GM12878 (cell line): ENCODE results near the gene FN1. TPM values are rescaled to one million over a fixed set of nuclear protein-coding genes. Genes with fewer than 3 reads are reported as not detected.

Experiments
- ATAC-seq: fragments of 200-7000 bp; cut with Tn5 transposase; 3 replicates; pipeline ENCODE4 v1.9.1; 2020; ENCODE audit warnings: mild to moderate bottlenecking, moderate library complexity
- BruUV-seq: library from RNA; stranded (reverse); fragments of 400-500 nt; replicated peaks from 2 replicates; lab custom pipeline; 2021; lab: Mats Ljungman, UMichigan
- CTCF ChIA-PET: fragments of 300-600 bp; sonication (Branson Sonifier 250); formaldehyde crosslinking; extraction: SDS; loops from one replicate; lab custom pipeline; 2021; ENCODE audit warnings: inconsistent platforms; lab: Yijun Ruan, JAX
- POLR2A ChIA-PET: fragments of 350-600 bp; formaldehyde crosslinking; extraction: SDS; loops from one replicate; lab custom pipeline; 2021; ENCODE audit warnings: inconsistent platforms; lab: Charles Lee
- RAD21 ChIA-PET: fragments of 300-600 bp; sonication (Branson Sonifier 250); formaldehyde crosslinking; loops from one replicate; lab custom pipeline; 2023; ENCODE audit warnings: antibody characterized with exemption; ENCODE audit not compliant: unreplicated experiment; lab: Charles Lee
- SMC1A ChIA-PET: fragments of 300-600 bp; sonication (Branson Sonifier 250); formaldehyde crosslinking; loops from one replicate; lab custom pipeline; 2023; ENCODE audit not compliant: unreplicated experiment, uncharacterized antibody; lab: Charles Lee
- DNase-seq: peaks from one replicate; pipeline ENCODE4 v3.0.0-alpha.2; 2011; ENCODE audit warnings: low read depth, low spot score
- FAIRE-seq: peaks from 3 replicates; lab custom pipeline; 2011; peaks lifted over from hg19 to GRCh38; lab: Jason Lieb, UNC
- H2AFZ ChIP-seq: 2 replicates; pipeline ENCODE4 v1.6.0; 2011; ENCODE audit warnings: low read depth, low read length, control low read depth; ENCODE audit not compliant: control insufficient read depth
- H3K27ac ChIP-seq: 2 replicates; pipeline ENCODE4 v1.5.1; 2011; ENCODE audit warnings: control low read depth; ENCODE audit not compliant: control insufficient read depth, insufficient read depth
- H3K27me3 ChIP-seq, 2 experiments: replicated peaks in 1 of 2; 2 replicates each; pipeline versions ENCODE4 v1.6.0 to v1.6.1; 2011; ENCODE audit warnings: low read length in 1 of 2; ENCODE audit not compliant: control insufficient read depth in 2 of 2, insufficient read depth in 2 of 2
- H3K36me3 ChIP-seq, 2 experiments: 2 replicates each; pipeline ENCODE4 v1.5.1; 2011; ENCODE audit warnings: low read length in 1 of 2; ENCODE audit not compliant: control insufficient read depth in 2 of 2, insufficient read depth in 2 of 2
- H3K4me1 ChIP-seq: 2 replicates; pipeline ENCODE4 v1.6.1; 2011; ENCODE audit warnings: mild to moderate bottlenecking, low read length, moderate library complexity, mixed read lengths; ENCODE audit not compliant: control insufficient read depth, insufficient read depth
- H3K4me2 ChIP-seq: 2 replicates; pipeline ENCODE4 v1.6.0; 2011; ENCODE audit warnings: control low read depth; ENCODE audit not compliant: control insufficient read depth, insufficient read depth
- H3K4me3 ChIP-seq: fragments of 200-600 bp; sonication (generic); 2 replicates; pipeline ENCODE4 v1.5.1; 2016
- H3K79me2 ChIP-seq: 2 replicates; pipeline ENCODE4 v1.6.0; 2011; ENCODE audit warnings: low read length; ENCODE audit not compliant: control insufficient read depth, insufficient read depth
- H3K9ac ChIP-seq: 2 replicates; pipeline ENCODE4 v1.8.0; 2011; ENCODE audit warnings: low read length, control low read depth, mixed read lengths; ENCODE audit not compliant: control insufficient read depth, insufficient read depth
- H3K9me3 ChIP-seq: replicated peaks from 3 replicates; pipeline ENCODE4 v1.5.1; 2011; ENCODE audit warnings: mild to moderate bottlenecking, low read length; ENCODE audit not compliant: control insufficient read depth, insufficient read depth
- H4K20me1 ChIP-seq: 2 replicates; pipeline ENCODE4 v1.6.0; 2011; ENCODE audit not compliant: control insufficient read depth, insufficient read depth
- KDM1A ChIP-seq: fragments of 200-600 bp; sonication (generic); IDR thresholded peaks from 2 replicates; pipeline ENCODE4 v1.6.1; 2016; ENCODE audit warnings: borderline replicate concordance
- KLF5 ChIP-seq: fragments of 450-650 bp; IDR thresholded peaks from 2 replicates; pipeline ENCODE4 v1.6.1; 2014; ENCODE audit warnings: mild to moderate bottlenecking; ENCODE audit not compliant: partially characterized antibody
- MEF2A ChIP-seq: IDR thresholded peaks from 2 replicates; pipeline ENCODE4 v1.6.1; 2011; ENCODE audit warnings: low read depth, mild to moderate bottlenecking, low read length, moderate library complexity; ENCODE audit not compliant: insufficient read depth
- MTA2 ChIP-seq: fragments of 450-650 bp; IDR thresholded peaks from 2 replicates; pipeline ENCODE4 v1.6.1; 2016; ENCODE audit warnings: low read depth, mild to moderate bottlenecking, moderate library complexity
- RAD51 ChIP-seq: fragments of 450-650 bp; IDR thresholded peaks from 2 replicates; pipeline ENCODE4 v1.6.1; 2016; ENCODE audit warnings: moderate library complexity, mild to moderate bottlenecking, inconsistent platforms
- RBBP5 ChIP-seq: fragments of 200-600 bp; sonication (generic); conservative IDR thresholded peaks from 2 replicates; pipeline ENCODE4 v1.6.1; 2016
- SIN3A ChIP-seq: IDR thresholded peaks from 2 replicates; pipeline ENCODE4 v1.6.1; 2012; ENCODE audit warnings: low read depth, low read length, improper control_type of control experiment
- WGBS: methylation state at CpG from one replicate; pipeline ENCODE4 v1.1.6; 2016; ENCODE audit warnings: low lambda C conversion rate; ENCODE audit not compliant: insufficient replicate concordance, insufficient coverage; ENCODE audit errors: missing lambda C conversion rate; 5-methylcytosine and 5-hydroxymethylcytosine counted together
- in situ Hi-C: fragments of 300-500 bp; cut with MboI; formaldehyde crosslinking; loops from 9 replicates; pipeline ENCODE4 v1.14.3; 2018; ENCODE audit warnings: mixed read lengths
- intact Hi-C: fragments of 100-400 bp; cut with micrococcal nuclease; formaldehyde crosslinking; loops from one replicate; pipeline ENCODE4 v1.14.2; 2022; ENCODE audit not compliant: unreplicated experiment
- polyA plus RNA-seq, 11 experiments: library from polyadenylated mRNA; depleted of rRNA in 4 of 11; unstranded in 6 of 11; stranded (reverse) in 5 of 11; fragments of >200 nt; fragmentation: Nextera tagmentation in 4 of 11; fragmentation: Illumina TruSeq in 1 of 11; extraction: Ambion mirVana in 4 of 11; extraction: Trizol in 1 of 11; gene quantifications; 1 replicate in 1 of 11; 2 replicates in 10 of 11; pipeline versions ENCODE4 v1.2.1 to v1.2.3, GENCODE V29; 2011 to 2016; ENCODE audit warnings: inconsistent platforms in 2 of 11, missing spikeins in 2 of 11, low read depth in 1 of 11
- total RNA-seq, 4 experiments: library from RNA; depleted of rRNA in 3 of 4; stranded (reverse); fragments of >200 nt in 3 of 4; fragmentation: Illumina TruSeq in 1 of 4; extraction: Trizol in 1 of 4; gene quantifications; 2 replicates each; pipeline versions ENCODE4 v1.2.1 to v1.2.3, GENCODE V29; 2013 to 2021
- TF ChIP-seq, protein P1 (sequence below): fragments of 450-650 bp; IDR thresholded peaks from 2 replicates; pipeline ENCODE4 v1.6.1; 2014; ENCODE audit warnings: mild to moderate bottlenecking
- TF ChIP-seq, protein P2 (sequence below): fragments of 450-650 bp; IDR thresholded peaks from 2 replicates; pipeline ENCODE4 v1.6.1; 2017; ENCODE audit warnings: mild to moderate bottlenecking
- TF ChIP-seq, protein P3 (sequence below): fragments of 450-650 bp; IDR thresholded peaks from 2 replicates; pipeline ENCODE4 v1.6.1; 2016; ENCODE audit warnings: mild to moderate bottlenecking

Gene FN1
- total and polyA plus RNA-seq, 10 of the 15 experiments (the other 5 are each of a cell fraction or from before 2014, with no cell fraction given), result 0.60 to 9.4 (median 1.5) TPM

DNA sequence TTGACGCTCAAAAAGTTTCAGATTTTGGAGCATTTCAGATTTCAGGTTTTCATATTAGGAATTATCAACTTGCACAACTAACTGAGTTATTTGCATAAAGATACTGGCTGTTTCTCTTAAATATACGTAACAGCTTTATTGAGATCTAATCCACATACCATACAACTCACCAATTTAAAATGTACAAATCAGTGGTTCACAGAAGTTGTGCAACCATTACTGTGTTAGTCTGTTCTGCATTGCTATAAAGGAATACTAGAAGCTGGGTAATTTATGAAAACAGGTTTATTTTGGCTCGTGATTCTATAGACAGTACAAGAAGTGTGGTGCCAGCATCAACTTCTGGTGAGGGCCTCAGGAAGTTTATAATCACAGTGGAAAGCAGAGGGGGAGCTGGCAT lies 115.8 kb downstream of the FN1 start (continued):
- TF ChIP-seq, protein P1, sequence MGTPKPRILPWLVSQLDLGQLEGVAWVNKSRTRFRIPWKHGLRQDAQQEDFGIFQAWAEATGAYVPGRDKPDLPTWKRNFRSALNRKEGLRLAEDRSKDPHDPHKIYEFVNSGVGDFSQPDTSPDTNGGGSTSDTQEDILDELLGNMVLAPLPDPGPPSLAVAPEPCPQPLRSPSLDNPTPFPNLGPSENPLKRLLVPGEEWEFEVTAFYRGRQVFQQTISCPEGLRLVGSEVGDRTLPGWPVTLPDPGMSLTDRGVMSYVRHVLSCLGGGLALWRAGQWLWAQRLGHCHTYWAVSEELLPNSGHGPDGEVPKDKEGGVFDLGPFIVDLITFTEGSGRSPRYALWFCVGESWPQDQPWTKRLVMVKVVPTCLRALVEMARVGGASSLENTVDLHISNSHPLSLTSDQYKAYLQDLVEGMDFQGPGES, result no peak

DNA sequence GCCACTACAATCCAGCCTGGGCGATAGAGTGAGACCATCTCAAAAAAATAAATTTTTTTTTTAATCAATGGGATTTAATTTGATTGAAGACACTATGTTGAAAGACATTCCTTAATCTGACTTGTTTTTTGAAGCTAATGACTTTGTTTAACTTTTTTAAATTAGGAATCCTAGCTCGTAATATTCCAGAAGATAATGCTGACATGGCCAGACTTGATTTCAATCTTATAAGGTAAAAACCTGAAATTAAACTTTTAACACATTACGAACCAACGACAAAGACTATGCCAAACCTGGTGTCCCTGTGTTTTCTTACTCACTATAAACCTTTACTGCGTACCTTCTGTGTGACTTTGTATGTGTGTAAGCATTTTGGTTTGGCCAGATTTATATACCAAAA lies 116.4 kb downstream of the FN1 start:
- no peak for FAIRE-seq
- Histone ChIP-seq H2AFZ (no peak overlapping the region), H3K79me2 (peaks cover 50% of the 10 kb centered on the region), H3K4me2 (no peak overlapping the region), H3K4me1 (peaks cover 4% of the 10 kb centered on the region), H3K9ac (no peak overlapping the region), H3K9me3 (peaks cover 2% of the 10 kb centered on the region), H3K4me3 (no peak overlapping the region), H4K20me1 (no peaks in the 10 kb centered on the region), H3K27me3 (no peaks in the 10 kb centered on the region), H3K27ac (no peak overlapping the region), H3K36me3 (peaks cover 0 to 32% of the 10 kb centered on the region in 2 experiments; a peak in 3 of 4 replicates)
- ChIA-PET RAD21 (no interaction called here), POLR2A (no interaction called here), SMC1A (interaction anchor here (0.8 to 1.0 kb wide), 2 partner anchors 18 to 613 kb away, joined by 3 read pairs; no protein-coding TSS in a partner anchor), CTCF (interaction anchor here (0.7 to 1.0 kb wide), 3 partner anchors 15 to 595 kb away, joined by 3 to 5 read pairs (median 3); no protein-coding TSS in a partner anchor)
- in situ Hi-C loops, result no loop called here
- TF ChIP-seq MEF2A (no peak), KLF5 (no peak), SIN3A (no peak), MTA2 (no peak), KDM1A (no peak), RAD51 (no peak), RBBP5 (no peak)
- TF ChIP-seq, protein P2, sequence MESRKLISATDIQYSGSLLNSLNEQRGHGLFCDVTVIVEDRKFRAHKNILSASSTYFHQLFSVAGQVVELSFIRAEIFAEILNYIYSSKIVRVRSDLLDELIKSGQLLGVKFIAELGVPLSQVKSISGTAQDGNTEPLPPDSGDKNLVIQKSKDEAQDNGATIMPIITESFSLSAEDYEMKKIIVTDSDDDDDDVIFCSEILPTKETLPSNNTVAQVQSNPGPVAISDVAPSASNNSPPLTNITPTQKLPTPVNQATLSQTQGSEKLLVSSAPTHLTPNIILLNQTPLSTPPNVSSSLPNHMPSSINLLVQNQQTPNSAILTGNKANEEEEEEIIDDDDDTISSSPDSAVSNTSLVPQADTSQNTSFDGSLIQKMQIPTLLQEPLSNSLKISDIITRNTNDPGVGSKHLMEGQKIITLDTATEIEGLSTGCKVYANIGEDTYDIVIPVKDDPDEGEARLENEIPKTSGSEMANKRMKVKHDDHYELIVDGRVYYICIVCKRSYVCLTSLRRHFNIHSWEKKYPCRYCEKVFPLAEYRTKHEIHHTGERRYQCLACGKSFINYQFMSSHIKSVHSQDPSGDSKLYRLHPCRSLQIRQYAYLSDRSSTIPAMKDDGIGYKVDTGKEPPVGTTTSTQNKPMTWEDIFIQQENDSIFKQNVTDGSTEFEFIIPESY, result no peak
- TF ChIP-seq, protein P3, sequence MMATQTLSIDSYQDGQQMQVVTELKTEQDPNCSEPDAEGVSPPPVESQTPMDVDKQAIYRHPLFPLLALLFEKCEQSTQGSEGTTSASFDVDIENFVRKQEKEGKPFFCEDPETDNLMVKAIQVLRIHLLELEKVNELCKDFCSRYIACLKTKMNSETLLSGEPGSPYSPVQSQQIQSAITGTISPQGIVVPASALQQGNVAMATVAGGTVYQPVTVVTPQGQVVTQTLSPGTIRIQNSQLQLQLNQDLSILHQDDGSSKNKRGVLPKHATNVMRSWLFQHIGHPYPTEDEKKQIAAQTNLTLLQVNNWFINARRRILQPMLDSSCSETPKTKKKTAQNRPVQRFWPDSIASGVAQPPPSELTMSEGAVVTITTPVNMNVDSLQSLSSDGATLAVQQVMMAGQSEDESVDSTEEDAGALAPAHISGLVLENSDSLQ, result no peak
- intact Hi-C loops, result loop anchor here (10.0 kb wide), 1 partner anchor 515 kb away; no protein-coding TSS in a partner anchor
- BruUV-seq, result no TSS peak
- ATAC-seq, result no peak
- WGBS, result over 99% methylated on average over 5 of the region's 5 CpGs
- no peak for DNase-seq
